NCI-H1417 (cell line): ENCODE results near the gene RETREG1.
"Not testable (repeated sequence)": the region's sequence is repeated elsewhere in the genome, so short reads cannot be mapped to it uniquely, and the experiment has no call there.

ENCODE experiments used
- DNase-seq, 3 experiments: peaks; one replicate each; lab custom pipeline; 2025; lab: John Stamatoyannopoulos, UW

RETREG1 gene

GRCh38 chr5:16456103-16456832, 160.5 kb downstream of the RETREG1 start:
- peak; percentile 49 to 88 (median 67) for DNase-seq

GRCh38 chr5:16455668-16456067, 161.1 kb downstream of the RETREG1 start:
- DNase-seq, result no peak

- no peak for DNase-seq
Observed at GRCh38 chr5:16454686-16455085, 162.1 kb downstream of the RETREG1 start.

DNA sequence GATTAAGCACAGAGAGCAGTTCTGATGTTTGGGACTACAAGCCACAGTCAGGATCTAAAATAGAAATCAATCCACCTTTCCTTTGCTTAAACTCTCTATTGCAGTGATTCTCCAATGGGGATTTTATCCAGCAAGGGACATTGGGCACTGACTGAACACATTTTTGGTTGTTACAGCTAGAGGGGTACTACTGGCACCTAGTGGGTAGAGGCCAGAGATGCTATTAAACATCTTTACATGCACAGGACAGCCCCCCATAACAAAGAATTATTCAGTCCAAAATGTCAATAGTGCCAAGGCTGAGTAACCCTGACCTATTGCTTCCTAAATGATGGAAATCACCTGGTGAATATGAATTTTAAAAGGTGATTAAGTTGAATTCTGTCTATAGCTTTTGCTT, 163.2 kb downstream of the RETREG1 start:
- peak in 2 of 3 experiments; percentile 16 to 62 for DNase-seq

- no peak for DNase-seq
Observed at GRCh38 chr5:16450163-16450562, 166.6 kb downstream of the RETREG1 start.

DNA sequence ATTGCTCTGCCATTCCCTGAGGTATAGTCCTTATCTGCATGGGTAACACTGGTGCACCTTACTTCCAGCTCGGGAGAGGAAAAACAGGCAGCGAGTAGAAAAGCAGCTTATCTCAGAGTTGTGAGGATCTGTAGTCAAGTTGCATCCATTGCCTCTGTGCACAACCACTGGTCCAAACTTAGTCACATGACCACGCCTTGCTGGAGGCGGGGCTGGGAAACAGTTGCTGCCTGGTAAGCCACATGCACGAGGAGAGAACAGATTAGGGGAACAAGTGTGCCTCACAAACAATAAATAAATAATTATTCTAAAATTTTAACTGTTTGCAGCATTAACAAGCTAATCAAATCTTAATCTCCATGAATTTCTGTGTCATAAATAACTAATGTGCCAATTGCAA, 169.8 kb downstream of the RETREG1 start:
- no peak for DNase-seq

- DNase-seq, result no peak
Observed at GRCh38 chr5:16437977-16438376, 178.8 kb downstream of the RETREG1 start.

GRCh38 chr5:16436065-16436682, 180.6 kb downstream of the RETREG1 start:
- not testable (repeated sequence) for DNase-seq

- DNase-seq, result peak in 2 of 3 experiments; percentile 46 to 91
Observed at GRCh38 chr5:16431490-16431889, 185.3 kb downstream of the RETREG1 start.

GRCh38 chr5:16430349-16431089, 186.3 kb downstream of the RETREG1 start:
- peak in 1 of 3 experiments; percentile 27 for DNase-seq

- no peak for DNase-seq
Observed at GRCh38 chr5:16428359-16428758, 188.4 kb downstream of the RETREG1 start.

DNA sequence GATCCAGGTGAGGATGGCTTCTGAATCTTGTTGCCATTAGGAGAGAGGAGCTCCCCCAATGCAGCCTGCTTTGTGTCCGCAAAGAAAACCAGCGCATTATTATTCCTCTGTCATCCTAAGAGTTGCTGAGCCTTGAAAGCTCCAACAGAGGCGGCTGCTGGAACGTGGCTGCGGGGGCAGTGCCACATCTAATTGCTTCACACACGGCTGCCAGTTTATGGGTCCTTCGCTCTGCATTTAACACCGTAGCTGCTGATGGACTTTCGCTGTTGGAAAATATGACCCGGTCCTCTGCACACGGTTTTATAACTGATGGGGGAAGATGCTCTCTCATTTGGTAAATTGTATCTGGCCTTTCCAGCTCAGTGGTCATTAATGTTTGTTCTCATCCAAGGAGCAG, 189.2 kb downstream of the RETREG1 start:
- peak in 2 of 3 experiments; percentile 35 to 66 for DNase-seq
